WTC11 (cell line): ENCODE measurements around the gene IL10RA. TPM values are rescaled to one million over a fixed set of nuclear protein-coding genes. Genes with fewer than 3 reads are reported as not detected.

ENCODE experiments used
- ATAC-seq: fragments of 200-7000 bp; cut with Tn5 transposase; 2 replicates; pipeline ENCODE4 v1.10.0; 2021; ENCODE audit warnings: mild to moderate bottlenecking, moderate library complexity
- CTCF ChIA-PET: fragments of 300-600 bp; sonication (Branson Sonifier 250); formaldehyde crosslinking; loops from one replicate; lab custom pipeline; 2021; ENCODE audit warnings: antibody characterized with exemption; lab: Charles Lee
- POLR2A ChIA-PET: fragments of 350-600 bp; sonication (Branson Sonifier 250); formaldehyde crosslinking; loops from one replicate; lab custom pipeline; 2021; ENCODE audit warnings: antibody characterized with exemption; lab: Charles Lee
- DNase-seq: peaks from one replicate; pipeline ENCODE4 v3.0.0; 2021; ENCODE audit warnings: low spot score
- H3K27ac Mint-ChIP-seq: 2 replicates; pipeline ENCODE4 v1.8.0; 2021; ENCODE audit warnings: mixed read lengths
- H3K27me3 Mint-ChIP-seq: 2 replicates; pipeline ENCODE4 v1.8.0; 2021; ENCODE audit warnings: low read depth, mild to moderate bottlenecking, moderate library complexity, mixed read lengths
- H3K36me3 Mint-ChIP-seq: 2 replicates; pipeline ENCODE4 v1.8.0; 2021; ENCODE audit warnings: mixed read lengths
- H3K4me1 Mint-ChIP-seq: 2 replicates; pipeline ENCODE4 v1.8.0; 2022; ENCODE audit warnings: mixed read lengths
- H3K4me3 Mint-ChIP-seq: 2 replicates; pipeline ENCODE4 v1.8.0; 2021; ENCODE audit warnings: mild to moderate bottlenecking, moderate library complexity, mixed read lengths
- H3K9me3 Mint-ChIP-seq: 2 replicates; pipeline ENCODE4 v1.8.0; 2021; ENCODE audit warnings: mixed read lengths
- CBFB ChIP-seq: sonication (generic); formaldehyde crosslinking; IDR thresholded peaks from 2 replicates; pipeline ENCODE4 v1.8.1; 2022; ENCODE audit warnings: mild to moderate bottlenecking, low read depth, missing genetic modification reagents
- EMX1 ChIP-seq: fragments of 250-450 bp; sonication (Bioruptor Pico); IDR thresholded peaks from 2 replicates; pipeline ENCODE4 v1.8.0; 2021; ENCODE audit warnings: mild to moderate bottlenecking
- FOXP1 ChIP-seq: sonication (generic); formaldehyde crosslinking; IDR thresholded peaks from 2 replicates; pipeline ENCODE4 v1.8.0; 2022; ENCODE audit warnings: missing genetic modification reagents, mild to moderate bottlenecking, moderate library complexity, borderline replicate concordance
- FOXP4 ChIP-seq: sonication (generic); formaldehyde crosslinking; IDR thresholded peaks from 2 replicates; pipeline ENCODE4 v1.8.0; 2022; ENCODE audit warnings: mild to moderate bottlenecking, missing genetic modification reagents
- JAZF1 ChIP-seq: fragments of 250-450 bp; sonication (Bioruptor Pico); IDR thresholded peaks from 2 replicates; pipeline ENCODE4 v1.9.0; 2021; ENCODE audit warnings: moderate library complexity, mild to moderate bottlenecking, inconsistent platforms
- MLX ChIP-seq: sonication (generic); formaldehyde crosslinking; IDR thresholded peaks from 2 replicates; pipeline ENCODE4 v1.8.1; 2023; ENCODE audit warnings: mild to moderate bottlenecking, missing genetic modification reagents, moderate library complexity
- MYBL2 ChIP-seq: sonication (generic); formaldehyde crosslinking; IDR thresholded peaks from 2 replicates; pipeline ENCODE4 v1.8.1; 2023; ENCODE audit warnings: mild to moderate bottlenecking, moderate library complexity, missing genetic modification reagents
- NFE2L1 ChIP-seq: sonication (generic); formaldehyde crosslinking; IDR thresholded peaks from 2 replicates; pipeline ENCODE4 v1.8.1; 2023; ENCODE audit warnings: missing genetic modification reagents
- PRDM15 ChIP-seq: sonication (generic); formaldehyde crosslinking; IDR thresholded peaks from 2 replicates; pipeline ENCODE4 v1.8.0; 2022; ENCODE audit warnings: missing genetic modification reagents
- PREB ChIP-seq: sonication (generic); formaldehyde crosslinking; IDR thresholded peaks from 2 replicates; pipeline ENCODE4 v1.8.1; 2022; ENCODE audit warnings: mild to moderate bottlenecking, missing genetic modification reagents, moderate library complexity, borderline replicate concordance
- STAT6 ChIP-seq: sonication (generic); formaldehyde crosslinking; conservative IDR thresholded peaks from 2 replicates; pipeline ENCODE4 v1.8.1; 2023; ENCODE audit warnings: mild to moderate bottlenecking, low read depth, missing genetic modification reagents, moderate library complexity
- TEAD1 ChIP-seq: sonication (generic); formaldehyde crosslinking; IDR thresholded peaks from 2 replicates; pipeline ENCODE4 v1.8.0; 2022; ENCODE audit warnings: mild to moderate bottlenecking, missing genetic modification reagents
- ZBTB21 ChIP-seq: sonication (generic); formaldehyde crosslinking; IDR thresholded peaks from 2 replicates; pipeline ENCODE4 v1.8.1; 2023; ENCODE audit warnings: mild to moderate bottlenecking, missing genetic modification reagents, borderline replicate concordance
- ZMAT4 ChIP-seq: fragments of 250-450 bp; sonication (Bioruptor Pico); IDR thresholded peaks from 2 replicates; pipeline ENCODE4 v1.9.0; 2021; ENCODE audit warnings: mild to moderate bottlenecking
- ZNF232 ChIP-seq: sonication (generic); formaldehyde crosslinking; IDR thresholded peaks from 2 replicates; pipeline ENCODE4 v1.8.0; 2022; ENCODE audit warnings: mild to moderate bottlenecking, missing genetic modification reagents
- ZNF423 ChIP-seq: fragments of 250-450 bp; sonication (Bioruptor Pico); IDR thresholded peaks from 2 replicates; pipeline ENCODE4 v2.1.2; 2022; ENCODE audit warnings: mild to moderate bottlenecking, moderate library complexity
- ZNF425 ChIP-seq: fragments of 250-450 bp; sonication (Bioruptor Pico); conservative IDR thresholded peaks from 2 replicates; pipeline ENCODE4 v1.9.0; 2021; ENCODE audit warnings: mild to moderate bottlenecking
- ZSCAN18 ChIP-seq: fragments of 250-450 bp; sonication (Bioruptor Pico); IDR thresholded peaks from 2 replicates; pipeline ENCODE4 v2.1.2; 2022; ENCODE audit warnings: mild to moderate bottlenecking, moderate library complexity
- total RNA-seq: library from RNA; stranded (reverse); gene quantifications from 3 replicates; pipeline ENCODE4 v1.2.3, GENCODE V29; 2021

Gene IL10RA
- total RNA-seq, 1 experiment from 2014 or later, result 0.74 TPM

- TF ChIP-seq STAT6 (CRISPR knock-in tag) (no peak), ZSCAN18 (no peak), MLX (no peak; the same call in 1 of the 2 replicates), ZNF423 (CRISPR knock-in tag) (no peak; the same call in 1 of the 2 replicates), NFE2L1 (CRISPR knock-in tag) (peak; percentile 73), TEAD1 (no peak), ZMAT4 (CRISPR knock-in tag) (no peak), CBFB (CRISPR knock-in tag) (no peak), FOXP1 (CRISPR knock-in tag) (peak; percentile 95), ZNF425 (CRISPR knock-in tag) (no peak), PRDM15 (CRISPR knock-in tag) (peak; percentile 26), MYBL2 (peak; percentile 56; the same call in 1 of the 2 replicates)
- TF ChIP-seq, all 79 proteins: peak for 25
Measured at GRCh38 chr11:117985953-117986887, at the start of gene IL10RA (continued).

GRCh38 chr11:117936973-117937372 is 49.2 kb upstream of the IL10RA start:
- ATAC-seq (no peak), DNase-seq (no peak)
- POLR2A ChIA-PET, result interaction anchor here (0.7 kb wide), 1 partner anchor 64 kb away, joined by 3 read pairs; no protein-coding TSS in a partner anchor
- Mint-ChIP-seq H3K27ac (no peak overlapping the region), H3K36me3 (no peaks in the 10 kb centered on the region), H3K4me1 (peaks cover 15% of the 10 kb centered on the region), H3K9me3 (no peaks in the 10 kb centered on the region), H3K4me3 (no peak overlapping the region), H3K27me3 (no peaks in the 10 kb centered on the region)
- CTCF ChIA-PET, result interaction anchor here (0.8 to 9.2 kb wide), 4 partner anchors 9 to 128 kb away, joined by 3 to 94 read pairs (median 4); no protein-coding TSS in a partner anchor
- TF ChIP-seq FOXP4 (CRISPR knock-in tag), result no peak
- no peak for TF ChIP-seq EMX1
- no peak for TF ChIP-seq JAZF1 (CRISPR knock-in tag)
- no peak for TF ChIP-seq PREB (CRISPR knock-in tag)
- TF ChIP-seq ZBTB21 (CRISPR knock-in tag), result no peak
- no peak for TF ChIP-seq ZNF232 (CRISPR knock-in tag)
- TF ChIP-seq FOXP1 (CRISPR knock-in tag), result no peak
